HL-60 (cell line): ENCODE measurements around the gene PANX3.

Source experiments
- CTCF ChIP-seq: IDR thresholded peaks from one replicate; pipeline ENCODE4 v1.5.1; 2011; ENCODE audit warnings: low read length, control low read depth, inconsistent platforms; ENCODE audit not compliant: insufficient read depth
- GABPA ChIP-seq: IDR thresholded peaks from 2 replicates; pipeline ENCODE4 v1.6.1; 2012; ENCODE audit warnings: low read depth

- TF ChIP-seq GABPA: no peak
- TF ChIP-seq CTCF: no peak
Observed at GRCh38 chr11:124597626-124598025, 13.6 kb upstream of the PANX3 start.
